ENCODE data around the gene P2RY11.

The P2RY11 gene

DNA sequence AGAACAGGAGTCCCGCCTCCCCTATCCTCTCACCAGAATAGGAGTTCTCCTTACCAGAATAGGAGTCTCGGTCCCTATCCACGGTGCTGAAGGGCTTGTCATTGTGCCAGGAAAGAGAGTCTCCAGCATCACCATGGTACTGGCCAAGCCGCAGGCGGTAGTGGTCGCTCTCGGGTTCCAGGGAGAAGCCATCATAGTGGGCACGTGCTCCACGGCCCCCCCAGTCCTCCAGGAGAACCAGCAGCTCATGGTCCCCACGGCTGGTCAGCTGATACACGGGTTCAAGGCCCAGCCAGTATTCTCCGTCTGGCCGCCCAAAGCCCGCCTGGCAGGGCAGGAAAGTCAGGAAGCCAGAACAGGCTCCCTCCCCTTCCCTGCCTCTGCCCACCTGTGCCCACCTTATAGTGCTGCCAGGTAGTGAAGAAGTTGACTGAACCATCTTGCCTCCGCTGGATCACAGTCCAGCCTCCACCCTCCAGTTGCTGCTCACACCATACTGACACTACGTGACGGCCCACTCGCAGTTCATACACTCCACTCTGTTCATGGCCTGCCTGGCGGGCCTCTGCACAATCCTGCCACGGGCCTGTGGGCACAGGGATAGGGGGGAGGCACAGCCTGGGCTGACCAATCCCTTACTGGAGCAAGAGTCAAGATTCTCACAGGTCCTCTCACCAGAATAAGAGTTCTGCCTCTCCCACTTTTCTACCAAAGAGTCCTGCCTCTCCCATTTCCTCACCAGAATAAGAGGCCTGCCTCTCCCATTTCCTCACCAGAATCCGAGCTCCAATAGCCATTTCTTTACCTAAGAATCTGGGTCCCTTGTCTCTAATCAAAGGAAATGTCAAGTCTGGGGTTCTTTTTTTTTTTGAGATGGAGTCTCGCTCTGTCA, 18.0 kb upstream of the P2RY11 start:
- no peak for DNase-seq

DNA sequence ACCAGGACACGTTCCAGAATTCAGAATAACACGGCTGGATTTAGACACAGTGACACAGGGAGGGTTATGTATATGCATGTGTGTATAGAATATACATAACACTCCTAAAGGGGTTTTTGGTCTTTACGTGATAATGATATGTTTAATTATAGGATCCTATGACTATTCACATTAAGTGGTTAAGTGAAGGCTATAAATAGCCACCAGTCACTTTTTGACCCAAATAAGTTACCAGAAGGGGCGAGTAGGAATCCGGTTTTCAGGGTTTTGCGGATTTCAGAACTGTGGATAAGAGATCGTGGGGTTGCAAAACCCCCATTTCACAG, 15.9 kb upstream of the P2RY11 start:
- no peak for DNase-seq

DNA sequence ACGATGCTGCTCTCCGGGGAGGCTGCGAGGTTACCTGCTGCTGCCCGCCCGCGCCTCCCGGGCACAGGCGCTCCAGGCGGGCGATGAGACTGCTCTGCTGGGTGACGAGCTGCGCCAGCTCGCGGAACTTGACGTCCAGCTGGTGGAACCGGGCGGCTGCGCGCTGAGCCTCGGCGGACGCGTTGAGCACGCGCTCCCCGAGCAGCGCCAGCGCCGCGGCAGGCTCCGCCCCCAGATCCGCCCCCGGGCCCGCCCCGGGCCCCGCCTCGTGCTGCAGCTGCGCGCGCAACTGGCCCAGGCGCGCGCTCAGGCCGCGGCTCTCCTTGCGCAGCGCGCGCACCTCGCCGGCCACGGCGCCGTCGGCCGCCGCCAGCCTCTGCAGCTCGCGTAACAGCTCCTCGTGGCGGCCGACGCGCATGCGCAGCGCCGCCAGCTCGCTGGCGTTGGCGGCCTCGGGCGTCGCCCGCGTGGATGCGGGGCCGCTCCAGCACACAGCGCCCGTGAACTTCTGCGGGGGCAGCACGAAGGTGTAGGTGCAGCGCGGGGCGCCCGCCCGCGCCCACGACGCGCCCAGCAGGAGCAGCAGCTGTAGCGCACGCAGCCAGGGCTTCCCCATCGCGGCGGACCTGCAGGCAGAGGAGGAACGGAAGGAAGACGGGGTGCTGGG, 15.4 kb upstream of the P2RY11 start:
- DNase-seq, result peak; percentile 82

DNA sequence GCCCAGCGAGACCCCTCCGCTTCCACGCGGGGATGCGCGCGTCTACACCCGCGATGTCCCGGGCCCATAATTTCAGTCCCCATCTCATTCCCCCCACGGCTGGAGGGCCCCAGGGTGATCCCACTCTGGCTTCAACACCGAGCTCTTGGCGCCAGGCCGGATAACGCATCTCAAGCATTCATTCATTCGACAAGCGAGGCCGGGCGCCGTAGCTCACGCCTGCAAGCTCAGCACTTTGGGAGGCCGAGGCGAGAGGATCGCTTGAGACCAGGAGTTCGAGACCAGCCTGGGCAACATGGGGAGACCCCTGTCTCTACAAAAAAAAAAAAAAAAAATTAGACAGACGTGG, 14.9 kb upstream of the P2RY11 start:
- DNase-seq, result no peak

DNA sequence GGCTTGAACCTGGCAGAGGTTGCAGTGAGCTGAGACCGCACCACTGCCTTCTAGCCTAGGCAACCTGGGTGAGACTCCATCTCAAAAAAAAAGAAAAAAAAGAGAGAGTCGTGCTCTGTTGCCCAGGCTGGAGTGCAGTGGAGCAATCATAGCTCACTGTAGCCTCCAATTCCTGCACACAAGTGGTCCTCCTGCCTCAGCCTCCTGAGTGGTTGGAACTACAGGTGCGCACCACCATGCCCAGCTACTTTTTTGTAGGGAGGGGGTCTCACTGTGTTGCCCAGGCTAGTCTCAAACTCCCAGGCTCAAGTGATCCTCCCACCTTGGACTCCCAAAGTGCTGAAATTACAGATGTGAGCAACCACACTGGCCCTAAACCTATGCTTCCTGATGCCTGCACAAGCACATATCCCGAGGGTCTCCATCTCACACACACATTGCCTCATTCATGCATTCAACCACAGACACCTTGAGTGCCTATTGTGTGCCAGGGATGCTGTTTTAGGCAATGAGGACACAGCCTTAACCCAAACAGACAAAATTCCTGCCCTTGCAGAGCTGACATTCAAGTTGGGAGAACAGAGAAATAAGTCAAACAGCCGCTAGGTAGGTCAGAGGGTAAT, 11.2 kb upstream of the P2RY11 start:
- DNase-seq, result no peak

DNA sequence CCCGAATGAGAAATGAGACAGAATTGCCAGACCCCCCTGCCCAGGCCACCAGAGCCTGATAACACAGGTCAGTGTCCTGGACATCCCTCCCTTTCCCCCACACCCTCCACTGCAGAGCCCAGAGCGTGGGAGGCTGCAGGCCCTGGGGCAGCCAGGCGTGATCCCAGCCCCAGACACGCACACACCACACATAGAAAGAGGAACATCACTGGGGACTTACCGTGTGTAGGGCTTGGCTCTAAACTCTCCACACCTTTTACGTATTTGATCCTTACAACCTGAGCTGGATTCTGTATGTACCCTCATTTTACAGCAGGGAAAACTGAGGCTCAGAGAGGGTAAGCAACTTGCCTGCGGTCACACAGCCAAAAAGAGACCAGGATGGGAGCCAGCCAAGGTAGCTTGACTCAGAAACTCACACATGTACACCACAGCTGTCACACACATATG, 8.7 kb upstream of the P2RY11 start:
- DNase-seq, result no peak

DNA sequence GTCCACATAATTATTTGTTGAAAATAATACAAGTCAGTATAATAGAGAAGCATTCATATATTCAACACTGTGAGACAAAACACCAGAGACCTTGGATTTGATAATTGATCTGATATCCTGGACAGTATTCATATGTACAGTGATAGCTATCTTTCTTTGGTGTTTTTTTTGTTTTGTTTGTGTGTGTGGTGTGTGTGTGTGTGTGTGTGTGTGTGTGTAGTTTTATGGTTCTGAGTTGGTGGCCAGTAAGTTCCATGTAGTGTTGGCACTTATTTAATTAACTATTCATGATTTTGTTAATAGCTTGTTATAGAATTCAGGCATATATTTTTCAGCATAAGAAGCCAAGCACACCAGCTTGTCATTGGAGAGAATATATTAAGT, 7.4 kb upstream of the P2RY11 start:
- DNase-seq, result no peak

DNA sequence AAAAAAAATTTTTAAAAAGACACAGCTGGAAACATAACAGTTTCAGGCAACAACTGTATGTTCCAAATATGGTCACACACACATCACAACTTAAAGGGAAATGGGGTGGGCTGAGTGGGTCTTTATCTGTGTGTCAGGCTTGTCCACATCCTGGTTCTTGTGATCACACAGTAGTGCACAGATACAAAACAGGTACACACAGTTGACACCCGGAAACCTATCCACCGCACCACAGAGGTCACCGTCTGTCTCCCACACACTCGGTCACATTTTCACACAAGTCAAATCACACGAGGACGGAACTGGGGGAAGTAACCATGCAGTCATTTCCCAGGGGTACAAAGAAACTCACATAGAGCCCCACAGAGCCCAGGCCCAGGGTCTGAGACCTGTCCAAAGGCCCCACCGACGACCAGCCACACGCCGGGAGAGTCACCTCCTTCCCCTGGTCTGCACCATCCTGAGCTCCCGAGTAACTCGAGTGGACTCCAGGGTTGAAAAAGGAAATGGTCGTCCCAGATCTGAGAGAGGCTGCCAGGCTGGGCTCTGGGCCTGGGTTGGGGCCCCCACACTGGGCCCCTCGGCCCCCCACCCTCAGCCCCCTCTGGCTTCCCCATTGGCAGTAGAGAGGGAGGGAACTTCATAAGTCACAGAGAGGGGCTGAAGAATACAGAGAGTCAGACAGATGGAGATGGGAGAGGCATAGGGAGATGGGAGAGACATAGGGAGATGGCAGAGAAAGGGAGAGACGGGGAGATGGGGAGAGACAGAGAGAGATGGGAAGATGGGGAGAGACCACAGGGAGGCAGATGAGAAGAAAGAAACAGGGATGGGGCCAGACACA, 6.6 kb upstream of the P2RY11 start:
- DNase-seq, result peak; percentile 48

DNA sequence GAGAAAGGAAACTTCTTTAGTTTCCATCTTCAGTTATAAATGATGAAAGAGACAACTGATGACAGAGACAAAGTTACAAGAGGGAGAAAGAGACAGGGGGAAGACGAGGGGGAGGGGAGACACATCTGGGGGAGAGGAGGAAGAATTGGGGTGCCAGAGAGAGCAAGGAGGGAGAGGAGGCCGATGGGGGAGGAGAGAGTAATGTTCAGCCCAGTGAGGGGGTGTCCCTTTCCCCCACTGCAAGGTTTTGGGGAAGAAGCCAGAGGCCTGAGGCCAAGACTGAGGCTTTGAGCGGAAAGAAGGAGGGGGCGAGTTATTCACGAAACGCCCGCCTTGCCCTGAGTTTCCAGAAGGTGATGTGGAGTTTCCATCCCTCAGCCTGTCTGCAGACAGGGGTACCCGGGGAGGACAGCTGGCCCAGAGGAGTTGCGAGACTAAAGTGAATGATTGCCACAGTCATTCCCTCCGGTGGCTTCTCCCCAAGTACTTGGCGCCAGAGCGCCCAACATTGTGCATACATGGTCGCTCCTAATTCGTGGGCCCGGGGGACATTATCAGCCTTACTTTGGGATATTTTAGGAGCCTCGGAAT, 5.9 kb upstream of the P2RY11 start:
- peak; percentile 46 for DNase-seq

DNA sequence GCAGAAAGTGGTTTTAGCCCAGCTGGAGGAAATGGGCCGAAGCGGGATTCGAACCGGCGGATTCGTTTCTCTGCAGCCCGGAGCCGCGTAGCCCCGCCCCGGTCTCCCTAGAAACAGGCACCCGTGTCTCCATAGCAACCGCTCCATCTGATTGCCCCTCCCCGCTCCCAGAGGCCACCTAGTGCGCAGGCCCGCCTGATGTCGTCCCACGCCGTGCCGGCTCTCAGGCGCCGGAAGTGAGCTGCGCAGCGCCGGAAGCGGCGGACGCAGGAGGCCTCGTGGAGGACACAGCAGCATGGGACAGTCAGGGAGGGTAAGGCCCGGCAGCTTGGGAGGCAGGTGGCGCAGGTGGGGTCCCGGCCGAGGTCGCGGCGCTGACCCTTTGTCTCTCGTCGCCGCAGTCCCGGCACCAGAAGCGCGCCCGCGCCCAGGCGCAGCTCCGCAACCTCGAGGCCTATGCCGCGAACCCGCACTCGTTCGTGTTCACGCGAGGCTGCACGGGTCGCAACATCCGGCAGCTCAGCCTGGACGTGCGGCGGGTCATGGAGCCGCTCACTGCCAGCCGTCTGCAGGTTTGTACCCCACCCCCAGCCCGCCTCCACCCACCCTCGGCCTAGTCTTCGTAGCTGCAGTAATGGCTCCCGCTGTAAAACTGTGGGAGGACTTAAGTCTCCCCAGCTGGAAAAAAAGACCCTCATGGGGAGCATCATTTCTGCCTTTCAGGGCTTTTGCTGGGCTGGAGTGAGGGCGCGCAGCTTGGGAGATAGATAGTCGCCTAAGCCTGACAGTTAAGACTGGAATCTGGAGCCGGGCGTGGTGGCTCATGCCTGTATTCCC, 5.2 kb upstream of the P2RY11 start, which contains the start of gene PPAN:
PPAN (plus strand) TSS at position 263 of the 837 bp plus-strand sequence; CDS start at position 296, 33 bp downstream.
- peak; percentile 95 for DNase-seq

DNA sequence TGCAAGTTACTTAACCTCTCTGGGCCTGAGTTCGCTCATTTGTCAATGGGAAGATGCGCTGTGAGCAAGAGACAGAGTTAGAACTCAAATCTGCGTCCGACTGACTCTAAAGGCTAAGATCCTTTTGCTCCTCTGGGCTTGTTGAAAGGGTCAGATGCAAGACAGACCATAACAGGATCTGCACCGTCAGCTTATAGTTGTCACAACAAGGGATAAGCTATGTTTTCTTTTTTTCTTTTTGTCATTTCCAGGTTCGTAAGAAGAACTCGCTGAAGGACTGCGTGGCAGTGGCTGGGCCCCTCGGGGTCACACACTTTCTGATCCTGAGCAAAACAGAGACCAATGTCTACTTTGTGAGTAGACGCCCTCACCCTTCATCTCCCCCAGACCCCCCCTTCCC, 4.2 kb upstream of the P2RY11 start:
- DNase-seq, result no peak

DNA sequence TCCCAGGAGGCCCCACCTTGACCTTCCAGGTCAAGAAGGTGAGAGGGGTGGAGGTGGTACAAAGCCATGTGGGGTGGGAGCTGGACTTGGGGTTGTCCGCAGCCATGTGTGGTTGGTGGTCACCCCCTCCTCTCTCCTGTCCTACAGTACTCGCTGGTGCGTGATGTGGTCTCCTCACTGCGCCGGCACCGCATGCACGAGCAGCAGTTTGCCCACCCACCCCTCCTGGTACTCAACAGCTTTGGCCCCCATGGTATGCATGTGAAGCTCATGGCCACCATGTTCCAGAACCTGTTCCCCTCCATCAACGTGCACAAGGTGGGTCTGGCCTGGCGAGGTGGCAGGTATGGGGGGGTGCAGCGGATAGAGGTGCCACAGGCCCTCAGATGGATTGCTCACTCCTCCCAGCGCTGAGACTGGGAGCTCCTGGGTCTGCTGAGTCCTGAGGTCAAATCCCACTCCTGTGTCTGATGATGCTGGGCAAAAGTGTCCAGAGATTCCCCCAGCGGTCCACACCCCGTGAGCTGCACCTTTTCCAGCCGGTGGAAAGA, 3.6 kb upstream of the P2RY11 start:
- DNase-seq, result no peak

DNA sequence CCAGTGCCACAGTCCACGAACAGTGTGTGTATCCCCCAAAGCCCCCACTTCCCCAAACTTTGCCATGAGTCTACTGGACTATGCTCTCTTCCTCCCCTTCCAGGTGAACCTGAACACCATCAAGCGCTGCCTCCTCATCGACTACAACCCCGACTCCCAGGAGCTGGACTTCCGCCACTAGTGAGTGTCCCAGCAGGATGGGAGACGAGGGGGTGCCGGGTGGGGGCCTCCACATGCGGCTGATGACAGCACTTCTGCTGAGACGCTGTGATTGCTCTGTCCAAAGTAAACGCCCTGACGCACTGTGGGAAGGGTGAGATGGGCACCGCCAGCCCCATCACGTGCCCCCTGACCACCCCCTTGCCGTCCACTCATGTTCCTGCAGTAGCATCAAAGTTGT, 2.0 kb upstream of the P2RY11 start:
- DNase-seq, result no peak

DNA sequence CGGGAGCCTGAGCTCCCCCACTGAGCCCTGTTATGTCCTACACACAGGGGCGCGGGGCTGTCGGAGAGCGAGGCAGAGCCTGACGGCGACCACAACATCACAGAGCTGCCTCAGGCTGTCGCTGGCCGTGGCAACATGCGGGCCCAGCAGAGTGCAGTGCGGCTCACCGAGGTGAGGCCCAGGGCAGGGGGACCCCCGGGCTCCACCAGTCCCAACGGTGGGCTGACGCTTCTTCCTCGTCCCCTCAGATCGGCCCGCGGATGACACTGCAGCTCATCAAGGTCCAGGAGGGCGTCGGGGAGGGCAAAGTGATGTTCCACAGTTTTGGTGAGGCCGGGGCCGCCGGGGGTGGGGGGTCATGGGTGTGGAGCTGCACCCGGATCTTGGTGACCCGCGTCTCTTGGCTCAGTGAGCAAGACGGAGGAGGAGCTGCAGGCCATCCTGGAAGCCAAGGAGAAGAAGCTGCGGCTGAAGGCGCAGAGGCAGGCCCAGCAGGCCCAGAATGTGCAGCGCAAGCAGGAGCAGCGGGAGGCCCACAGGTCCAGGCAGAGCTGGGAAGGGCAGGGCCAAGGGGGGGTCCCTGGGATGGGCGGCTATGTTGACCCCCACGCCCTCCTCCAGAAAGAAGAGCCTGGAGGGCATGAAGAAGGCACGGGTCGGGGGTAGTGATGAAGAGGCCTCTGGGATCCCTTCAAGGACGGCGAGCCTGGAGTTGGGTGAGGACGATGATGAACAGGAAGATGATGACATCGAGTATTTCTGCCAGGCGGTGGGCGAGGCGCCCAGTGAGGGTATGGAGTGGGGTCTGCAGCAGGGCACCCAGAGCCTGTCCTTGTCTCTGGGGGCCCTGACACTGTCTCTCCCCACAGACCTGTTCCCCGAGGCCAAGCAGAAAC, 1.2 kb upstream of the P2RY11 start:
- DNase-seq, result no peak

DNA sequence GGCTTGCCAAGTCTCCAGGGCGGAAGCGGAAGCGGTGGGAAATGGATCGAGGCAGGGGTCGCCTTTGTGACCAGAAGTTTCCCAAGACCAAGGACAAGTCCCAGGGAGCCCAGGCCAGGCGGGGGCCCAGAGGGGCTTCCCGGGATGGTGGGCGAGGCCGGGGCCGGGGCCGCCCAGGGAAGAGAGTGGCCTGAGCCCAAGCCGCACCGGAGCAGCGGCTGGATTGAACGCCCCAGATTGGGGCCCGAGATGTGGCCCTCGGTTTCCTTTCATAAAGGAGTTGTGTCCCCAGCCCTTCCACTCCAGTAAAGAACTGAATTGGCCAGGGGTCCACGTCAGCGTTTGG, 548 bp upstream of the P2RY11 start:
- DNase-seq, result no peak

DNA sequence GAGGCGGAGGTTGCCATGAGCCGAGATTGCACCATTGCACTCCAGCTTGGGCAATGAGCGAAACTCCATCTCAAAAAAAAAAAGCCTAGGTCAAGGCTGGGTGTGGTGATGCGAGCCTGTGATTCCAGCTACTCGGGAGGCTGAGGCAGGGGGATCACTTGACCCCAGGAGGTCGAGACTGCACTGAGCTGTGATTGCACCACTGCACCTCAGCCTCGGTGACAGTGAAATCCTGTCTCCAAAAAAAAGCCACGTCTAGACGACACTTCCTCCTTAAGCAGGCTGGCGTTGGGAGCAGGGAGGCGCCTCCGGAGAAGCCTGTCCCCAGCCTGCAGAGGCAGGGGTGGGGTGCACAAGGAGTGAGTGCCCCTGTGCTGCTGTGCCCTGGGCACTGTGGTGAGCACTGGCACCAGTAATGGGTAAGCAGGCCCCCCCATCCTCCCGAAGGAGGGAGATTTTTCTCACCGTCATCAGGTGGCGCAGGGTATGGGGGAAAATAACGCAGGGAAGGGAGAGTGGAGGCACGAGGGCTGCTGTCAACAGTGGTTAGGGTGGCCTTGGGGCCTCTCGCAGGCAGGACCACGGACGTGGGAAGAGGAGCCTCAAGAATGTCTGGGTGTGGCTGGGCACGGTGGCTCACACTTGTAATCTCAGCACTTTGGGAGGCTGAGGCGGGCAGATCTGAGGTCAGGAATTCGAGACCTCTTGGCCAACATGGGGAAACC, 706 bp downstream of the P2RY11 start:
- DNase-seq, result no peak

DNA sequence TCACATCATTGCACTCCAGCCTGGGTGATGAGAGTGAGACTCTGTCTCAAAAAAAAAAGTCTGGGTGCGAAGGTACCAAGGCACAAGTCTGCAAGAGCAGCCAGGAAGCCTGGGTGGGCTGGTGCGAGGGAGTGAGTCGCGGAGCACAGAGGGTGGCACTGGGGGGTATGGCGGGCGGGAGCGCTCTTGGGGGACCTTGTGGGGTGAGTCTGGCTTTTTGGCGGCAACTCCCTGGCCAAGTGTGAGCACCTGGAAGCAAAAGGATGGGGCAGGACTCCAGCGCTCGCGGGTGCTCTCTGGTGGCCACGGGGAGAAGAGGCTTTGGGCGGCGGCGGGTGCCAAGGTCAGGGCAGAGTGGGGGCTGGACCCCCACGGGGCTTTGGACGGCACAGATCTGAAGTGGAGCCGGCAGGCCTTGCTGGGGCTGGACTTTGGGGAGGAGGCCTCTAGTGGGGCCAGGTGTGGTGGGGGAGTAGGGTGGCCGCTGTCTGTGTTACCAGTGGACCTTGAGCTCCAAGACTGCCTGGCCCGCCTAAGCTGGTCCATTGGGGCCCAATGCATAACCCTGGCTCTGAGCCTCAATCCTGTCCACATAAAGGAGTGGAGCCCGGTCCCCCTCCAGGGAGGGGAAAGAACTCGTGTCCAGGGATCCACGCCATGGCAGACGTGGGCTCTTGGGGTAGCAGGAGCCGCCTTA, 1.6 kb downstream of the P2RY11 start:
- peak; percentile 30 for DNase-seq

DNA sequence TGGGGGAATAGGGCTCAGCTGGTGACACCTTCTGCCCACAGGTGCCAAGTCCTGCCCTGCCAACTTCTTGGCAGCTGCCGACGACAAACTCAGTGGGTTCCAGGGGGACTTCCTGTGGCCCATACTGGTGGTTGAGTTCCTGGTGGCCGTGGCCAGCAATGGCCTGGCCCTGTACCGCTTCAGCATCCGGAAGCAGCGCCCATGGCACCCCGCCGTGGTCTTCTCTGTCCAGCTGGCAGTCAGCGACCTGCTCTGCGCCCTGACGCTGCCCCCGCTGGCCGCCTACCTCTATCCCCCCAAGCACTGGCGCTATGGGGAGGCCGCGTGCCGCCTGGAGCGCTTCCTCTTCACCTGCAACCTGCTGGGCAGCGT, 2.1 kb downstream of the P2RY11 start:
- DNase-seq, result no peak

Data from effector CD8-positive, alpha-beta T cell (primary cell).